ENCODE results near the gene PLEKHG3. TPM values are rescaled to one million over a fixed set of nuclear protein-coding genes. Genes with fewer than 3 reads are reported as not detected.
"Not testable (repeated sequence)": the region's sequence is repeated elsewhere in the genome, so short reads cannot be mapped to it uniquely, and the experiment has no call there.

PLEKHG3 gene
- total RNA-seq, 1 donor from 2014 or later = 6.2 TPM

- no peak for DNase-seq
Observed at GRCh38 chr14:64688031-64688430, 16.2 kb upstream of the PLEKHG3 start.

GRCh38 chr14:64688811-64689281 lies 15.4 kb upstream of the PLEKHG3 start:
- peak; percentile 64 for DNase-seq

GRCh38 chr14:64689289-64689688 lies 14.9 kb upstream of the PLEKHG3 start:
- DNase-seq = no peak

- DNase-seq = not testable (repeated sequence)
Observed at GRCh38 chr14:64690607-64691006, 13.6 kb upstream of the PLEKHG3 start.

- DNase-seq = no peak
Observed at GRCh38 chr14:64691376-64691775, 12.8 kb upstream of the PLEKHG3 start.

GRCh38 chr14:64692189-64692985 lies 11.8 kb upstream of the PLEKHG3 start:
- no peak for DNase-seq

GRCh38 chr14:64692986-64693809 lies 11.0 kb upstream of the PLEKHG3 start:
- DNase-seq = no peak

GRCh38 chr14:64693810-64694165 lies 10.4 kb upstream of the PLEKHG3 start:
- no peak for DNase-seq

GRCh38 chr14:64695071-64695470 lies 9.2 kb upstream of the PLEKHG3 start:
- no peak for DNase-seq

- DNase-seq = no peak
Observed at GRCh38 chr14:64696355-64696857, 7.8 kb upstream of the PLEKHG3 start.

GRCh38 chr14:64698903-64699302 lies 5.3 kb upstream of the PLEKHG3 start:
- no peak for DNase-seq

GRCh38 chr14:64700290-64700689 lies 3.9 kb upstream of the PLEKHG3 start:
- DNase-seq = no peak

- no peak for DNase-seq
Observed at GRCh38 chr14:64700894-64701293, 3.3 kb upstream of the PLEKHG3 start.

GRCh38 chr14:64701660-64702059 lies 2.6 kb upstream of the PLEKHG3 start:
- DNase-seq = no peak

GRCh38 chr14:64702493-64703394 lies 1.5 kb upstream of the PLEKHG3 start:
- no peak for DNase-seq

GRCh38 chr14:64703395-64704142 lies 655 bp upstream of the PLEKHG3 start:
- no peak for DNase-seq

GRCh38 chr14:64704743-64705380 lies 638 bp downstream of the PLEKHG3 start:
- DNase-seq = no peak

GRCh38 chr14:64705381-64706118 lies 1.3 kb downstream of the PLEKHG3 start:
- DNase-seq = peak; percentile 47

- DNase-seq = no peak
Observed at GRCh38 chr14:64706119-64706592, 1.9 kb downstream of the PLEKHG3 start.

- DNase-seq = peak; percentile 81
Observed at GRCh38 chr14:64706593-64707193, 2.5 kb downstream of the PLEKHG3 start.

All from occipital lobe (tissue), 2 donors.